Liver (tissue), 9 donors: ENCODE data around the gene CD101. TPM values are rescaled to one million over a fixed set of nuclear protein-coding genes. Genes with fewer than 3 reads are reported as not detected.

Experiments used
- DNase-seq: peaks from one replicate; pipeline ENCODE4 v3.0.0-alpha.2; 2017; ENCODE audit warnings: low spot score
- H3K27ac ChIP-seq, 2 donors: one replicate each; pipeline ENCODE4 v1.7.0; 2013; ENCODE audit warnings: inconsistent platforms in 2 of 2, low read length in 2 of 2, control low read depth in 1 of 2, low read depth in 1 of 2, mild to moderate bottlenecking in 1 of 2
- H3K27me3 ChIP-seq, 4 donors: one replicate each; pipeline versions ENCODE4 v1.6.1 to v1.7.0; 2013; ENCODE audit warnings: low read length in 3 of 4, inconsistent platforms in 1 of 4, mild to moderate bottlenecking in 1 of 4, moderate library complexity in 1 of 4; ENCODE audit not compliant: control insufficient read depth in 4 of 4, insufficient read depth in 4 of 4
- H3K36me3 ChIP-seq, 4 donors: one replicate each; pipeline versions ENCODE4 v1.6.1 to v1.7.0; 2013; ENCODE audit warnings: low read length in 3 of 4, mild to moderate bottlenecking in 3 of 4, low read depth in 1 of 4, moderate library complexity in 1 of 4; ENCODE audit not compliant: control insufficient read depth in 4 of 4, insufficient read depth in 3 of 4
- H3K4me1 ChIP-seq, 4 donors: one replicate each; pipeline versions ENCODE4 v1.6.1 to v1.7.0; 2013; ENCODE audit warnings: low read length in 3 of 4, mild to moderate bottlenecking in 3 of 4, moderate library complexity in 1 of 4; ENCODE audit not compliant: control insufficient read depth in 4 of 4, insufficient read depth in 4 of 4
- H3K4me3 ChIP-seq, 3 donors: one replicate each; pipeline versions ENCODE4 v1.6.1 to v1.7.0; 2013; ENCODE audit warnings: low read length in 3 of 3, control low read depth in 1 of 3, low read depth in 1 of 3, mild to moderate bottlenecking in 1 of 3
- H3K9ac ChIP-seq, 2 donors: one replicate each; pipeline ENCODE4 v1.7.0; 2013; ENCODE audit warnings: low read length in 2 of 2, mild to moderate bottlenecking in 2 of 2, moderate library complexity in 2 of 2, control low read depth in 1 of 2, low read depth in 1 of 2
- H3K9me3 ChIP-seq, 4 donors: one replicate each; pipeline versions ENCODE4 v1.6.1 to v1.7.0; 2013; ENCODE audit warnings: low read length in 3 of 4; ENCODE audit not compliant: control insufficient read depth in 4 of 4
- EGR1 ChIP-seq, 2 donors: IDR thresholded peaks; 2 replicates each; pipeline ENCODE4 v1.6.1; 2016 to 2018; ENCODE audit warnings: antibody characterized with exemption in 2 of 2, low read depth in 2 of 2
- FOXA1 ChIP-seq: IDR thresholded peaks from 2 replicates; pipeline ENCODE4 v1.6.1; 2016; ENCODE audit warnings: antibody characterized with exemption
- FOXA2 ChIP-seq: IDR thresholded peaks from 2 replicates; pipeline ENCODE4 v1.6.1; 2016; ENCODE audit warnings: antibody characterized with exemption
- GABPA ChIP-seq, 2 donors: IDR thresholded peaks in 1 of 2; conservative IDR thresholded peaks in 1 of 2; 2 replicates each; pipeline ENCODE4 v1.6.1; 2016; ENCODE audit warnings: antibody characterized with exemption in 2 of 2, mild to moderate bottlenecking in 1 of 2, moderate library complexity in 1 of 2
- HNF4A ChIP-seq, 2 donors: conservative IDR thresholded peaks; 2 replicates each; pipeline ENCODE4 v1.6.1; 2016; ENCODE audit warnings: antibody characterized with exemption in 2 of 2, mild to moderate bottlenecking in 2 of 2
- HNF4G ChIP-seq: IDR thresholded peaks from 2 replicates; pipeline ENCODE4 v1.6.1; 2016; ENCODE audit warnings: antibody characterized with exemption
- JUND ChIP-seq, 2 donors: IDR thresholded peaks; 2 replicates each; pipeline ENCODE4 v1.6.1; 2016; ENCODE audit warnings: antibody characterized with exemption in 2 of 2
- NR2F2 ChIP-seq: IDR thresholded peaks from 2 replicates; pipeline ENCODE4 v1.6.1; 2016; ENCODE audit warnings: antibody characterized with exemption
- RAD21 ChIP-seq, 2 donors: IDR thresholded peaks; 2 replicates each; pipeline ENCODE4 v1.6.1; 2016; ENCODE audit warnings: antibody characterized with exemption in 2 of 2, mild to moderate bottlenecking in 2 of 2
- RXRA ChIP-seq, 2 donors: IDR thresholded peaks; 2 replicates each; pipeline ENCODE4 v1.6.1; 2017 to 2018; ENCODE audit warnings: antibody characterized with exemption in 2 of 2, mild to moderate bottlenecking in 1 of 2
- SP1 ChIP-seq: IDR thresholded peaks from 2 replicates; pipeline ENCODE4 v1.6.1; 2018; ENCODE audit warnings: antibody characterized with exemption, mild to moderate bottlenecking
- TAF1 ChIP-seq: conservative IDR thresholded peaks from 2 replicates; pipeline ENCODE4 v1.6.1; 2016; ENCODE audit warnings: antibody characterized with exemption, mild to moderate bottlenecking
- YY1 ChIP-seq: IDR thresholded peaks from 2 replicates; pipeline ENCODE4 v1.6.1; 2016; ENCODE audit warnings: antibody characterized with exemption, mild to moderate bottlenecking
- WGBS: extraction: QIAGEN DNeasy Blood & Tissue Kit; methylation state at CpG from one replicate; pipeline ENCODE4 v1.1.7; 2013; 5-methylcytosine and 5-hydroxymethylcytosine counted together
- polyA plus RNA-seq, 2 donors: library from polyadenylated mRNA; stranded (reverse) in 1 of 2; unstranded in 1 of 2; fragments of 200-250 nt in 1 of 2; fragments of >200 nt in 1 of 2; fragmentation: Nextera tagmentation in 1 of 2; extraction: Ambion mirVana in 1 of 2; gene quantifications; one replicate each; pipeline versions ENCODE4 v1.2.1 to v1.2.3, GENCODE V29; 2013 to 2015
- total RNA-seq, 2 donors: library from RNA; depleted of rRNA; stranded (reverse); fragments of >200 nt; gene quantifications; one replicate each; pipeline ENCODE4 v1.2.3, GENCODE V29; 2014
- TF ChIP-seq, protein P1 (sequence below): IDR thresholded peaks from 2 replicates; pipeline ENCODE4 v1.6.1; 2016; ENCODE audit warnings: antibody characterized with exemption
- TF ChIP-seq, protein P2 (sequence below): IDR thresholded peaks from 2 replicates; pipeline ENCODE4 v1.6.1; 2016; ENCODE audit warnings: antibody characterized with exemption
- TF ChIP-seq, protein P3 (sequence below): IDR thresholded peaks from 2 replicates; pipeline ENCODE4 v1.6.1; 2016; ENCODE audit warnings: antibody characterized with exemption, mild to moderate bottlenecking
- TF ChIP-seq, protein P4 (sequence below): fragments of 150-350 bp; IDR thresholded peaks from 2 replicates; pipeline ENCODE4 v1.5.1; 2017; ENCODE audit warnings: improper control_type of control experiment, low read depth, low read length; ENCODE audit not compliant: missing input control
- TF ChIP-seq, protein P5 (sequence below): IDR thresholded peaks from 2 replicates; pipeline ENCODE4 v1.6.1; 2016; ENCODE audit warnings: antibody characterized with exemption
- donor health status: healthy.
- donor health status: healthy.
- donor health status: healthy.
- donor health status: healthy.
- donor health status: healthy.

The CD101 gene
- total and polyA plus RNA-seq, 4 donors: 0.24 to 2.0 (median 0.65) TPM

DNA sequence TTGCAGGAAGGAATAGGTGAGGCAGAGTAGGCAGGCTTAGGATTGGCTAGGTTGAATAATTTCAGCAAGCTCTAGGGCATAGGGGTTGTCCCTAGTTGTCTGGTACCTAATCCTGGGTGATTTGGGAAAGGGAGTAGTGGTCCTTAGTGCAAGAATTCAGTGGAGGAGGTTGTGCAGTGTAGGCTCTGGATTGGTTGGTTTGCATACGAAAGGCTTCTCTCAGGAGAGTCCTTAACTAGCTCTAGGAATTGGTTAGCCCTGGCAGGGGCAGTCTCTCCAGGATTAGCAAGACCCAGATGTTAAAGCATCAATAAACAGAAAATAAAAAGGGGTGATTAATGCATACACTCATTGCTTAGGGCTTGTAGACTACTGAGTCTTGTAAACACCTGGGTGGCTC is 9.6 kb upstream of the CD101 start:
- no peak overlapping the region for H3K4me3 ChIP-seq
- no peaks in the 10 kb centered on the region for H3K27me3 ChIP-seq
- TF ChIP-seq YY1 (no peak), JUND (IDR thresholded peaks at IDR 0.05) (no peak), TAF1 (no peak)
- TF ChIP-seq, protein P1, sequence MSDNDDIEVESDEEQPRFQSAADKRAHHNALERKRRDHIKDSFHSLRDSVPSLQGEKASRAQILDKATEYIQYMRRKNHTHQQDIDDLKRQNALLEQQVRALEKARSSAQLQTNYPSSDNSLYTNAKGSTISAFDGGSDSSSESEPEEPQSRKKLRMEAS: no peak
- H3K36me3 ChIP-seq: no peaks in the 10 kb centered on the region
- no peak for DNase-seq
- WGBS: 98% methylated on average over 1 of the region's 1 CpG
- no peaks in the 10 kb centered on the region for H3K9me3 ChIP-seq
- no peaks in the 10 kb centered on the region for H3K4me1 ChIP-seq
- H3K27ac ChIP-seq: no peak overlapping the region
- H3K9ac ChIP-seq: no peak overlapping the region

DNA sequence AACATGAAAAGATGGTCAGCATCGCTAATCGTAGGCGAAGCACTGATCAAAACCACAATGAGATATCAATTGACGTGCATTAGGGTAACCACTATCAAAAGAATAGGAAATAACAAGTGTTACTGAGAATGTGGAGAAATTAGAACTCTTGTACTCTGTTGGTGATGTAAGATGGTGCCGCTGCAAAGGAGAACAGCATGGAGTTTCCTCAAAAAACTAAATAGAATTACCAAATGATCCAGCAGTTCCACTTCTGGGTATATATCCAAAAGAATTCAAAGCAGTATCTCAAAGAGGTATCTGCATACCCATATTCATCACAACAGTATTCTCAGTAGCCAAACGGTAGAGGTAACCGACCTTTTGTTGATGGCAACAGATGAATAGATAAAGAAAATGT is 8.3 kb upstream of the CD101 start:
- Histone ChIP-seq H3K36me3 (no peaks in the 10 kb centered on the region), H3K4me1 (no peaks in the 10 kb centered on the region), H3K9me3 (no peaks in the 10 kb centered on the region), H3K9ac (no peak overlapping the region), H3K27ac (no peak overlapping the region), H3K27me3 (no peaks in the 10 kb centered on the region), H3K4me3 (no peak overlapping the region)
- no peak for DNase-seq
- 93% methylated on average over 7 of the region's 7 CpGs for WGBS
- TF ChIP-seq TAF1: no peak
- TF ChIP-seq GABPA (IDR thresholded peaks at IDR 0.05 in 1 of 2, conservative IDR thresholded peaks at IDR 0.05 in 1 of 2): no peak
- TF ChIP-seq HNF4A (conservative IDR thresholded peaks at IDR 0.05): no peak
- TF ChIP-seq, protein P2, sequence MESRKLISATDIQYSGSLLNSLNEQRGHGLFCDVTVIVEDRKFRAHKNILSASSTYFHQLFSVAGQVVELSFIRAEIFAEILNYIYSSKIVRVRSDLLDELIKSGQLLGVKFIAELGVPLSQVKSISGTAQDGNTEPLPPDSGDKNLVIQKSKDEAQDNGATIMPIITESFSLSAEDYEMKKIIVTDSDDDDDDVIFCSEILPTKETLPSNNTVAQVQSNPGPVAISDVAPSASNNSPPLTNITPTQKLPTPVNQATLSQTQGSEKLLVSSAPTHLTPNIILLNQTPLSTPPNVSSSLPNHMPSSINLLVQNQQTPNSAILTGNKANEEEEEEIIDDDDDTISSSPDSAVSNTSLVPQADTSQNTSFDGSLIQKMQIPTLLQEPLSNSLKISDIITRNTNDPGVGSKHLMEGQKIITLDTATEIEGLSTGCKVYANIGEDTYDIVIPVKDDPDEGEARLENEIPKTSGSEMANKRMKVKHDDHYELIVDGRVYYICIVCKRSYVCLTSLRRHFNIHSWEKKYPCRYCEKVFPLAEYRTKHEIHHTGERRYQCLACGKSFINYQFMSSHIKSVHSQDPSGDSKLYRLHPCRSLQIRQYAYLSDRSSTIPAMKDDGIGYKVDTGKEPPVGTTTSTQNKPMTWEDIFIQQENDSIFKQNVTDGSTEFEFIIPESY: no peak
- TF ChIP-seq SP1: no peak
- no peak for TF ChIP-seq YY1
- TF ChIP-seq RXRA (IDR thresholded peaks at IDR 0.05): no peak
- TF ChIP-seq, protein P3, sequence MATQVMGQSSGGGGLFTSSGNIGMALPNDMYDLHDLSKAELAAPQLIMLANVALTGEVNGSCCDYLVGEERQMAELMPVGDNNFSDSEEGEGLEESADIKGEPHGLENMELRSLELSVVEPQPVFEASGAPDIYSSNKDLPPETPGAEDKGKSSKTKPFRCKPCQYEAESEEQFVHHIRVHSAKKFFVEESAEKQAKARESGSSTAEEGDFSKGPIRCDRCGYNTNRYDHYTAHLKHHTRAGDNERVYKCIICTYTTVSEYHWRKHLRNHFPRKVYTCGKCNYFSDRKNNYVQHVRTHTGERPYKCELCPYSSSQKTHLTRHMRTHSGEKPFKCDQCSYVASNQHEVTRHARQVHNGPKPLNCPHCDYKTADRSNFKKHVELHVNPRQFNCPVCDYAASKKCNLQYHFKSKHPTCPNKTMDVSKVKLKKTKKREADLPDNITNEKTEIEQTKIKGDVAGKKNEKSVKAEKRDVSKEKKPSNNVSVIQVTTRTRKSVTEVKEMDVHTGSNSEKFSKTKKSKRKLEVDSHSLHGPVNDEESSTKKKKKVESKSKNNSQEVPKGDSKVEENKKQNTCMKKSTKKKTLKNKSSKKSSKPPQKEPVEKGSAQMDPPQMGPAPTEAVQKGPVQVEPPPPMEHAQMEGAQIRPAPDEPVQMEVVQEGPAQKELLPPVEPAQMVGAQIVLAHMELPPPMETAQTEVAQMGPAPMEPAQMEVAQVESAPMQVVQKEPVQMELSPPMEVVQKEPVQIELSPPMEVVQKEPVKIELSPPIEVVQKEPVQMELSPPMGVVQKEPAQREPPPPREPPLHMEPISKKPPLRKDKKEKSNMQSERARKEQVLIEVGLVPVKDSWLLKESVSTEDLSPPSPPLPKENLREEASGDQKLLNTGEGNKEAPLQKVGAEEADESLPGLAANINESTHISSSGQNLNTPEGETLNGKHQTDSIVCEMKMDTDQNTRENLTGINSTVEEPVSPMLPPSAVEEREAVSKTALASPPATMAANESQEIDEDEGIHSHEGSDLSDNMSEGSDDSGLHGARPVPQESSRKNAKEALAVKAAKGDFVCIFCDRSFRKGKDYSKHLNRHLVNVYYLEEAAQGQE: no peak
- TF ChIP-seq, protein P4, sequence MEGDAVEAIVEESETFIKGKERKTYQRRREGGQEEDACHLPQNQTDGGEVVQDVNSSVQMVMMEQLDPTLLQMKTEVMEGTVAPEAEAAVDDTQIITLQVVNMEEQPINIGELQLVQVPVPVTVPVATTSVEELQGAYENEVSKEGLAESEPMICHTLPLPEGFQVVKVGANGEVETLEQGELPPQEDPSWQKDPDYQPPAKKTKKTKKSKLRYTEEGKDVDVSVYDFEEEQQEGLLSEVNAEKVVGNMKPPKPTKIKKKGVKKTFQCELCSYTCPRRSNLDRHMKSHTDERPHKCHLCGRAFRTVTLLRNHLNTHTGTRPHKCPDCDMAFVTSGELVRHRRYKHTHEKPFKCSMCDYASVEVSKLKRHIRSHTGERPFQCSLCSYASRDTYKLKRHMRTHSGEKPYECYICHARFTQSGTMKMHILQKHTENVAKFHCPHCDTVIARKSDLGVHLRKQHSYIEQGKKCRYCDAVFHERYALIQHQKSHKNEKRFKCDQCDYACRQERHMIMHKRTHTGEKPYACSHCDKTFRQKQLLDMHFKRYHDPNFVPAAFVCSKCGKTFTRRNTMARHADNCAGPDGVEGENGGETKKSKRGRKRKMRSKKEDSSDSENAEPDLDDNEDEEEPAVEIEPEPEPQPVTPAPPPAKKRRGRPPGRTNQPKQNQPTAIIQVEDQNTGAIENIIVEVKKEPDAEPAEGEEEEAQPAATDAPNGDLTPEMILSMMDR: no peak
- TF ChIP-seq FOXA2: no peak
- no peak for TF ChIP-seq FOXA1
- TF ChIP-seq RAD21 (IDR thresholded peaks at IDR 0.05): no peak
- TF ChIP-seq NR2F2: no peak
- no peak for TF ChIP-seq EGR1 (IDR thresholded peaks at IDR 0.05; ENCODE audit: low read depth in 2 of 2)
- TF ChIP-seq, protein P1: no peak
- TF ChIP-seq, protein P5, sequence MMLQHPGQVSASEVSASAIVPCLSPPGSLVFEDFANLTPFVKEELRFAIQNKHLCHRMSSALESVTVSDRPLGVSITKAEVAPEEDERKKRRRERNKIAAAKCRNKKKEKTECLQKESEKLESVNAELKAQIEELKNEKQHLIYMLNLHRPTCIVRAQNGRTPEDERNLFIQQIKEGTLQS: no peak
- no peak for TF ChIP-seq JUND (IDR thresholded peaks at IDR 0.05)
- no peak for TF ChIP-seq HNF4G
